NCI-H1694 treated with DMSO at 0.1 percent for 48 hours (cell line): Measurements from ENCODE around the gene MIDN.

Source experiments
- DNase-seq: peaks from one replicate; lab custom pipeline; 2025; lab: John Stamatoyannopoulos, UW

Gene MIDN

DNA sequence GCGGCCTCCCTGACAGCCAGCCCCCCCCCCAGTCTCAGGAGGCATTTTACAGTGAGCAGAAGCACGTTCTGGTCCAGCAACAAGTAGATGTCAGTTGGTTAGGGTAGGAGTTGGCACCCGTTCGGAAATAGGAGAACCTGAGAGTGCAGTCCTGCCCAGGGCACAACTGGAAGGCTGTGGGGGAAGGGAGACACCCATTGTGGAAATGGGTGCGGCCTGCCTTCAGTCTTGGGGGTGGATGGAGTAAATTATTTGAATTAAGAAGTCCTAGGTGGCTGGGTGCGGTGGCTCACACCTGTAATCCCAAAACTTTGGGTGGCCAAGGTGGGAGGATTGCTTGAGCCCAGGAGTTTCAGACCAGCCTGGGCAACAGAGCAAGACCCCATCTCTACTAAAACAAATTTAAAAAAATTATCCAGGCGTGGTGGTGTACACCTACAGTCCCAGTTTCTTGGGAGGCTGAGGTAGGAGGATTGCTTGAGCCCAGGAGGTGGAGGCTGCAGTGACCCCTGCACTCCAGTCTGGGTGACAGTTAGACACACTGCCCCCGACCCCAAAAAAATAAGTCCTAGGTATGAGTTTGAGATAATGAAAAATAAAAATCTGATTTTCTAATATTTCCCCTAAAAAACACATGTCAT is 21.9 kb downstream of the MIDN start:
- no peak for DNase-seq

- DNase-seq: no peak
Observed at GRCh38 chr19:1270854-1271527, 22.6 kb downstream of the MIDN start.

- no peak for DNase-seq
Observed at GRCh38 chr19:1271528-1272422, 23.4 kb downstream of the MIDN start.

- no peak for DNase-seq
Observed at GRCh38 chr19:1272423-1273262, 24.3 kb downstream of the MIDN start.

GRCh38 chr19:1273263-1274041 is 25.1 kb downstream of the MIDN start:
- DNase-seq: no peak

DNA sequence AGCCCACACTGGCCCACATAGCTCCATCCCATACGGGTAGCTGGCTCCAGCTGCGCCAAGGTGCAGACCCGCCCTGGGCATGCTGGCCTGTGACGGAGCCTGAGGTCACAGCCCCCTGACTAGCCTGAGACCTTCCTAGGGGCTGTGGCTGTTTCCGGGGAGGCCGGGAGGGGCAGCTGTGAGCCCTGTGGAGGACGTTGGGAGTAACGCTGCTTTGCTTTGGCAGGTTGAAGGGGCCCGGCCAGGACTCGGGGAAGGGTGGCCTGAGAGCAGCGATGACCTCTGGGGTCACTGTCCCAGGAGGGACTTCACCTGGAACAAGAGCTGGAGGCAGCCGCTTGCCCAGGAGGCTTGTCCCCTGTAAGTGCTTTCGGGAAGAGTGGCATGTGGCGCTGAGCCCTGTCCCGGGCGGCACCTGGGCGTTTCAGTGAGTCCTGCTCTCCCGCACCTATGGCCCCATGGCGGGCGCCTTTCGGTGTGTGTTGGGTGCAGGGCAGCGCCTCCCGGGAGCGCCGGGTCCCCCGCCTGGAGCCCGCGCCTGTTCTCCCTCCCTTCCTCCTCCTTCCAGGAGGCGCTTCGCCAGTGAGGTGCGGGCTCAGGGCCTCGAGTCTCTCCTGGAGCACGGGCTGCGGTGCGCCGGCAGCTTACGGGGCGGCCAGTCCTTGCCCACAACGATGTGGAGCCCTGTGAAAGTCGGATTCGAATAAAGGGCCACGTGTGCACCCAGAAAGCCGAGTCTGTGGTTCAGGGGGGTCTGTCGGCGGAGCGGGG is 25.9 kb downstream of the MIDN start:
- no peak for DNase-seq

- DNase-seq: no peak
Observed at GRCh38 chr19:1274852-1275259, 26.5 kb downstream of the MIDN start.

GRCh38 chr19:1275260-1275975 is 27.0 kb downstream of the MIDN start, which contains the start of gene FAM174C:
FAM174C (plus strand) TSS chr19:1275530; CDS start chr19:1275550, 20 bp downstream.
- peak; percentile 83 for DNase-seq

GRCh38 chr19:1275976-1276627 is 27.7 kb downstream of the MIDN start:
- DNase-seq: no peak

DNA sequence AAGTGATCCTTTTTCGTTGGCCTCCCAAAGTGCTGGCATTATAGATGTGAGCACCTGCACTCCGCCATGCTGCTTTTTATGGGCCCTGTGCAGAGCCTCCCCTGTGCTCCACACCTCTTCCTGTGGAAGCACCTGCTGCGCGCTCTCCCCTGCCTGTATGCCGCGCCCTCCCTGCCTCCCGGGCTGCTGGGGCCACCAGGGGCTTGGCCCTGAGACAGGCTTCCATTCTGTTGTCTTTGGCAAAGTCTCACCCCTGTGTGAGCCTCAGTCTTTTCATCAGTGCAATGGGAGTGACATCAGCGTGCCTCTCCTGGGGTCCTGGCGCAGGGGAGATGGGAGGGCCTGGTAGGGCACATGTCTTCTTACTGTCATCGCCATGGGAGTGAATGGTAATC is 28.2 kb downstream of the MIDN start:
- DNase-seq: no peak

GRCh38 chr19:1277061-1277460 is 28.7 kb downstream of the MIDN start:
- no peak for DNase-seq

GRCh38 chr19:1278074-1278473 is 29.7 kb downstream of the MIDN start:
- DNase-seq: no peak

- no peak for DNase-seq
Observed at GRCh38 chr19:1278713-1279660, 30.6 kb downstream of the MIDN start.

GRCh38 chr19:1279782-1280341 is 31.5 kb downstream of the MIDN start:
- peak; percentile 32 for DNase-seq

GRCh38 chr19:1280636-1281568 is 32.5 kb downstream of the MIDN start:
- no peak for DNase-seq

GRCh38 chr19:1281569-1282287 is 33.3 kb downstream of the MIDN start:
- DNase-seq: no peak
